GM21825 (cell line): ENCODE results near the gene TUBB3.
"Not testable (repeated sequence)": the region's sequence is repeated elsewhere in the genome, so short reads cannot be mapped to it uniquely, and the experiment has no call there.

ENCODE experiments used
- ATAC-seq: cut with Tn5 transposase; IDR thresholded peaks from one replicate; pipeline ENCODE4 v1.9.1; 2021; ENCODE audit warnings: mild to moderate bottlenecking, moderate library complexity; ENCODE audit not compliant: unreplicated experiment

Gene TUBB3

DNA sequence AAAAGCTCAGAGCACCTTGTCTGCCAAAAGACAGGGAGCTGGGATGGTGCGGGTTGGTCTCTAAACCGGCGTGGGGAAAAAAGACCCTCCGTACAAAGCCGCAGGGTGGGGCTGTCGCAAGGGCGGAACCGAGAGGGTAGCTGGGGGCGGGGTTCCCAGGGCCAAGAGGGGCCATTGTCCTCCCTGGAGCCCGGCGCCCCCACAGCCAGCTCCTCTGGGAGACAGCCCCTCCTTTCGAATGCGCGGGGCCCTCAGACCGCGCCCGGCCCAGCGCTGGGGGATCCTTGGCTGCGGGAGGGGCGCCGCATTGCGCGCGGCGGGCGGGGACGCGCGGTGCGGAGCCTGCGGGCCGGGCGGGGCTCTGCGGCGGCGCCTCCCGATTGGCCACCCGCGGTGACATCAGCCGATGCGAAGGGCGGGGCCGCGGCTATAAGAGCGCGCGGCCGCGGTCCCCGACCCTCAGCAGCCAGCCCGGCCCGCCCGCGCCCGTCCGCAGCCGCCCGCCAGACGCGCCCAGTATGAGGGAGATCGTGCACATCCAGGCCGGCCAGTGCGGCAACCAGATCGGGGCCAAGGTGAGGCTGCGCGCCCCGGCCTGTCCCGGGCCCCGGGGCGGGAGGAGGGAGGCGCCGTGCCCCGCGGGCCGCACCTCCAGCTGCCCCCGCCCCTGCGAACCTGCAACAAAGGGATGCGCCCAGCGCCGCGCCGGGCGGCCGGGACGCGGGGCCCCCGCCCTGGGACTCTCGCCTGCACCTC is at the start of gene TUBB3:
TSS of gene TUBB3 (plus strand) at position 459 of the 756 bp plus-strand sequence. CDS start at position 519, 60 bp downstream.
- no peak for ATAC-seq

DNA sequence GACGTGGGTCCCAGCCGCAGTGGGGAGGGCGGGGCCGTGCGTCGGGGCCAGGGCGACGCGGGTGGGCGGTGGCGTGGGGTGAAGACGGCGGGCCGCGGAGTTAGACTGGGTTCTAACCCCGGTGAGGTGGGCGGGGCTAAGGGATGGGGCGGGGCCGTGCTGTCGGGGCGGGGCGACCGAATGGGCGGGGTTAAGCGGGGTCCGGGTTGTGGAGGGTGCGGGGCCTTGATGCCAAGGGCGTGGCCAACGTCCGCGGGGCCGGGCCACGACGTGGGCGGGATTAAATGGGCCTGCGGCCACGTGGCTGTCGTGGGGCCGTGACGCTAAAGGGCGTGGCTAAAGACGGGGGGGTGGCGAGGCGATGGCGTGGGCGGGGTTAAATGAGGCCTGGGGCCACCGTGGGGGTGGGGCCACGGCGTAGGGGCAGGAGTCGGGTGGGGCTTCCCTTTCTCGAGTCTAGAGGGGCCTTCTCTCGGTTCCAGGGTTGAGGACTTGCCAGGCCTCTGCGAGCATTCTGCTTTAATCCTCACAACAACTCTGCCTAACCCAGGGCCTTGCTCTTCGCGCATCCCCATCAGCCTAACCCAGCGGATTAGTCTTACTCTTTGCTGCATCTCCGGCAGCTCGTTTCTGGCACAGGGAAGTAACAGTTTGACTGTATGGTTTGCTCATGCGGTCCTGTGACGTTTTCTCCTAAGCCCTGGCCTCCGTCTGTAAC is 49.0 kb upstream of the TUBB3 start:
- peak; percentile 61 for ATAC-seq

- not testable (repeated sequence) for ATAC-seq
These were observed 44.0 kb upstream of the TUBB3 start for GRCh38 chr16:89879123-89879522.

DNA sequence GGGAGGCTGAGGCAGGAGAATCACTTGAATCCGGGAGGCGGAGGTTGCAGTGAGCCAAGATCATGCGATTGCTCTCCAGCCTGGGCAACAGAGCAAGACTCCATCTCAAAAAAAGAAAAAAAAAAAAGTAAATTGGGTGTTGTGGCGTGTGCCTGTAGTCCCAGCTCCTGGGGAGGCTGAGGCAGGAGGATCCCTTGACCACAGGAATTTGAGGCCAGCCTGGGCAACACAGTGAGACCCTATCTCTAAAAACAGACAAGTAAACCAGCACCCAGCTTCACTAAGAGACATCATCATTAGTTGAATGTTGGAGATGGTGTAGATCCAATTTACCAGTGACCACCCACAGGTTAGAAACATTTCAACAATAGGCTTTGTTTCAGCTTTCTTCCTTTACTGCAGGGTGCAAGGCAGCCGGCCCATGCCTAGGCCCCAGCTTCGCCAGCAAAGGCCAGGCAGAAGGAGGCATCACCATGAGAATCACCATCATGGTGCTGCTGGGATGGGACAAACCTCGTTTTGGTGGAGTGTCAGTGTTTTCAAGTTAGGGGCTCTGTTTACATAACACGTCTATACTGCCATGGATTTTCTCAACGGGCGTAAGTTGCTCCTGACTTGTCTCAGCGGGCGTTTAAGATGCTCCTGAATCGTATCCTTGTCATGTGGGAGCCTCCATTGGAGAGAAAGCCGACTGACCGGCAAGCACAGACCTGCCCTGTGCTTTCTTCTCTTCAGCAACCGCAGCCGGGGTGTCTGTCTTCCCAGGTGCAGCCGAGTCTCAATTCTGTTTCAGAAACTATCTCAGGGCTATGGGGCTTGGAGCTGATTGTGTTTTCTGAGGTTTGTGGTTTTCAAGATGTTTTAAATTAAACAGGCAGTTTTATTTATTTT is 42.4 kb upstream of the TUBB3 start:
- ATAC-seq: no peak

DNA sequence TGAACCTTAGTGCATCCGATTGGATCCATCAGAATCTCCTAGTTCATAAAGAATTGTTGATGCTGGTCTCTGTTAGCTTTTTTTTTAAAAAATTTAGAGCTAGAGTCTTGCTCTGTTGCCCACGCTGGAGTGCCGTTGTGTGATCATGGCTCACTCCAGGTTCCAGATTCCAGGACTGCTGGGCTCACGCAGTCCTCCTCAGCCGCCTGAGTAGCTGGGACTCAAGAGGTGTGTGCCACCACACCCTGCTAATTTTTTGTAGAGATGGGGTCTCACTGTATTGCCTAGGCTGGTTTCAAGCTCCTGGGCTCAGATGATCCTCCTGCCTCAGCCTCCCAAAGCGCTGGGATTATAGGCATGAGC is 41.8 kb upstream of the TUBB3 start:
- no peak for ATAC-seq

DNA sequence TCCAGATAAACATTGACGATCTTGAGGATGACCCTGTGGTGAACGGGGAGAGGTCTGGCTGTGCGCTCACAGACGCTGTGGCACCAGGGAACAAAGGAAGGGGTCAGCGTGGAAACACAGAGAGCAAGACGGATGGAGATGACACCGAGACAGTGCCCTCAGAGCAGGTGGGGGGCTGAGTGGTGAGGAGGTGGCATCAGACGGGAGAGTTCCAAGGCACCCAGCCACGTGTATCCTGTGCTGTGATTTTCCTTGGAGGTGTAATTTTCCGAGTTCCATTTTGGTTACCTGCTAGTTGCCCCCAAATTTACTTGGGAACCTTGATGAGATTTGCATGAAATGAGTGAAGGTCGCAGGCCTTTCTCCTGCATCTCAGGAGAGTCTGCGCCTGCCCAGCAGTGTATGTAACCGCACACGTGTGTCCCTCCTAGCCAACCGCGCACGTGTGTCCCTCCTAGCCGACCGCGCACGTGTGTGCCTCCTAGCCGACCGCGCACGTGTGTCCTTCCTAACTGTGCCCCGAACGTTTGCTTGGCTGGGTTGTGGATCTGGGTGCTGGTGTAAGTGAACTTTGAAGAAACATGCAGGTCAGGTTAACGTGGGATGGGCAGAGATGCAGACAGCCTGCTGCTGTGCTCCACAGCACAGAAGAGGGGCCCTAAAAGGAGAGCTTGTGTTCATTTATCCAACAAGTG is 39.6 kb upstream of the TUBB3 start:
- no peak for ATAC-seq

DNA sequence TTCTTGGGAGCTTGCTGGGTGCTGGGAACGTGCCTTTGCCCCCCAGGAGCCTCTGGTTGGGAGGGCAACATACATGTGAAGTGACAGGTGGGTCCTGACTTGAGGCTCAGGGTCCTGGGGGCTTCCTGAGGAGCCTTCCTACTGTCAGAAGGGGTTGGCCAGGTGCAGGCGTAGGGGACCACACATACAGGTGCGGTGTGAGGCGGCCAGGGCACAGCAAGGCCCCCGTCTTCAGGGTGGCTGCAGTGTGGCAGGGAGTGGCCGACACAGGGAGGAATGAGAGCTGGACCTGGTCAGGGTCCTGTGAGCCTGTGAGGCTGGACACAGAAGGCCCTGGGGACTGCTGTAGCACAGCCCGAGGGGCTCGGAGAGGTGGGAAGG is 39.1 kb upstream of the TUBB3 start:
- ATAC-seq: no peak

GRCh38 chr16:89887243-89887642 is 35.9 kb upstream of the TUBB3 start:
- no peak for ATAC-seq

DNA sequence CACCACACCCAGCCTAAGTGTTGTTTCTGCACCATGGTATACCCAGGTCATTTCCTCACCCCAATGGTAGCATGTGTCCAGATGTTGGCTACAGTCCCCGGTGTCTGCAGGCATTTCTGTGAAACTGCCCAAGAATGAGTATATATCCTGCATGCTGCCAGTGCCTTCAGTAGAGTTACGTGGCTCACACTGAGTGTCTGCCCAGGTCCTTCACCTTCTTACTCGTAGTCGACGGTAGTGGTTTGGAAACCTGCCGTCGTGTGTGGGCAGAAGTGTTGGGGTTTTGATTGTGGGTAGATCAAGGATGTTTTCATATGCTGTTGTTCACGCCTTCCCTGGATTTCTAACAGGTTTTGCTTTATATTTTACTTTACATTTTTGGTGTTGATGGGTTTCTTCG is 32.9 kb upstream of the TUBB3 start:
- no peak for ATAC-seq

DNA sequence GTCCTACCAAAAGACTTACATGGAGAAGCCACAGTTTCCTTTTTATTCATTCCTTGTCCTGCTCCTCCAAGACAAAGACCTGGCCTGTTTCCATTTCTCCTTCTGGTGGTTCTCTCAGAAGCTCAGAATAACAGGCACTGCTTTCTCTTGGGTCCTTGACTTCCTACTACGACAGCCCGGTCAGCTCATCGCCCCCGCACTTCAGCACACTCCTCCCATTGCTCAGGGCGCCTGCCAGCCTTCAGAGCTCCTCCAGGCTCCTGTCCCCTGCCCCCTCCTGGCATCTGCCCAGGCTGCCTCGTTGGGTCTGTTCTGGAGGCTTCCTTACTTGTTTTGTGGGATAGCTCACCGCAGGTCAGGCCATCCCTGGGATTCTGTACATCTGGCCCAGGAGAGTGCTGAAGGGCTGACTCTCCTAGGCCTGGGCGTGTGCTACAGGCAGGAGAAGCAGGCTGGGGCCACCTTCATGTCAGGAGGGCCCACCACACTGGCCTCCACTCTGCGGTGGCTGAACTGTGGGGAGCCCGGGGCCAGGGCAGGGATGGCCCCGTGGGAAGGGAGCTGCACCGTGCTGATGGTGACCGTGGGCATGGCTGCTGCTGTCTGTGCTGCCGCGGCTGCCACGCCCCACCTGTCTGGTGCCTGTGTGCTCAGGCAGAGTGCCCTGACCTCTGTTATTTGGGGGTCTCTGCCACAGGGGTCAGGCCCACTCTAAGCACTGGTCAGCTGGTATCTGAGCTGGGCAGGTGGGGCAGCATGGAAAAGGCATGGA is 32.1 kb upstream of the TUBB3 start:
- ATAC-seq: no peak

- ATAC-seq: no peak
These were observed 31.0 kb upstream of the TUBB3 start for GRCh38 chr16:89892055-89892630.

- ATAC-seq: no peak
These were observed 30.5 kb upstream of the TUBB3 start for GRCh38 chr16:89892635-89893034.

DNA sequence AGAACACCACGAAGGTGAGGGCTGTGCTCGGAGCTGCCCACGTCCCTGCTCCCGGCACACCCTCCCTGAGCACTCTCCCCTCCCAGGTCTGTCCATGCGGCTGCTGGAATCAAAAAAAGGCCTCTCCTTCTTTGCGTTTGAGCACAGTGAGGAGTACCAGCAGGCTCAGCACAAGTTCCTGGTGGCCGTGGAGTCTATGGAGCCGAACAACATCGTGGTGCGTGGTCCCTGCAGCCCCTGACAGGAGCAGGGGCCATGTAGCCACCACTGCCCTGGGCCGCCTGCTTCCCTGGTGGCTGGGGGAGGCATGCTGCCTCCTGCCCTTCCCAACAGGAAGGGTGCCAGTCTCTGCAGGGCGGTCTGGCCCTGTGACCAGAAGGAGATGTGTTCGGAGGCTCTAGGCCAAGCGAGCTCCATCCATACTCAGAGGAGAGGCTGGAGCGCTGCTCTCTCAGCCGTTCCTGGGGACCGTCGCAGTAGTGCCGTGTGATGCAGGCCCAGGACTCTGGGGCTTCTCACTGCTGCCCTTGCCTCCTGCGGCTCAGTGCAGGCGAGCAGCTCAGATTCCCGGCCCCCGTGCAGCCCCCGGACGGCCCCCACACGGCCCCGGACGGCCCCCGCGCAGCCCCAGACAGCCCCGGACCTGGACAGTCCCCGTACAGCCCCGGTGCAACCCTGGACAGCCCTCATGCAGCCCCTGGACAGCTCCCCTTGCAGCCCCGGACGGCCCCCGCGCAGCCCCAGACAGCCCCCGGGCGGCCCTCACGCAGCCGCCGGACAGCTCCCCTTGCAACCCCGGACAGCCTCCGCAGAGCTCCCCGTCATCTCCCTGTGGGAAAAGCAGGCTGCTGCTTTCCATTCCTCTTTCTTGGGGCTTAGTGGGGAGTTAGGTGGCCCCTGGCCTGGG is 29.2 kb upstream of the TUBB3 start:
- ATAC-seq: no peak

GRCh38 chr16:89895482-89896250 is 27.5 kb upstream of the TUBB3 start:
- ATAC-seq: no peak

DNA sequence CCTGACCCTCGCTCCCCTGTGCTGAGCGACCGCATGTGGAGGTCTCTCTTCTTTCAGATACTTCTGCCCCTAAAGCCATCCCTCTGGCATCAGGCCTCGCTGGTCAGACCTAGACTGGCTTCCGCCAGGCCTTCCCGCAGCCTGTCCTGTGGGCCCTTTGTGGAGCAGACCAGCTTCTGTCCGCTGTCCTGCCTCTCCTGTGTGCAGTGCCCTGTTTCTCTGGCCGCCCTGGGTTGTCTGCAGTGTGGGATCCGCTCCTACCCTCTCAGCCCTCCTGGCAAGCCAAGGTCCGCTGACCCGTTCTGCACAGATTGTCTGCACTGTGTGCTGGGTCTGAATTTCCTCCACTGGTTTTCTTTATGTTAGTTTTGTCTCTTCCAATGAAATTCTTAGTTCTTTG is 25.9 kb upstream of the TUBB3 start:
- ATAC-seq: no peak

DNA sequence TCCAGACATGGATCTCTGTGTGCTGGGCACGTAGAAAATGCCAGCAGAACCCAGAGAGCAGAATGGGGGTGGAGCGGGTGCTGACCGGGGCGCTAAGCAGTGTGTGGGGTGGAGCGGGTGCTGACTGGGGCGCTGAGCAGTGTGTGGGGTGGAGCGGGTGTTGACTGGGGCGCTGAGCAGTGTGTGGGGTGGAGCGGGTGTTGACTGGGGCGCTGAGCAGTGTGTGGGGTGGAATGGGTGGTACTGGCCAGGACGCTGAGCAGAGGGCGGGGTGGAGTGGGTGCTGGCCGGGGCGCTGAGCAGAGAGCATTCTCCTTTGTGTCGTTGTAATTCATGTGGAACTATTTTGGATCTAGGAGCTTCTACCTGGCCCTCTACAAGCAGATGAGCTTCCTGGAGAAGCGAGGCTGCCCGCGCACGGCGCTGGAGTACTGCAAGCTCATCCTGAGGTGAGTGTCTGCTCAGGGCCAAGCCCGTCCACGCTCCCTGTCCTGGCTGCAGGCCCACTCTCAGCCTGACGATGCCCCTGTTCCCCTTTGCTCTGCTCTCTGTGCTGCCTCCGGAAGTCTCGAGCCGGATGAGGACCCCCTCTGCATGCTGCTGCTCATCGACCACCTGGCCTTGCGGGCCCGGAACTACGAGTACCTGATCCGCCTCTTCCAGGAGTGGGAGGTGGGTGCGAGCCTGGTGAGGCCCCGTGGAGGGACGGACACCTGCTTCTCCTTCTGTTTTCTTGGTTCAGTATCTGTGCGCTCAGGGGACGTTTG is 24.8 kb upstream of the TUBB3 start:
- ATAC-seq: no peak

GRCh38 chr16:89899879-89900481 is 23.2 kb upstream of the TUBB3 start:
- no peak for ATAC-seq
